HCT116 (cell line): ENCODE data around the gene AGBL1.

Source experiments
- EZH2phosphoT487 ChIP-seq: fragments of 200-600 bp; IDR thresholded peaks from 2 replicates; pipeline ENCODE4 v1.6.1; 2018; ENCODE audit warnings: antibody characterized with exemption, borderline replicate concordance
- POLR2A ChIP-seq: IDR thresholded peaks from 2 replicates; pipeline ENCODE4 v1.7.0; 2011; ENCODE audit warnings: borderline replicate concordance; ENCODE audit not compliant: insufficient read depth, insufficient read length; ENCODE audit errors: extremely low read depth
- SP1 ChIP-seq: IDR thresholded peaks from 2 replicates; pipeline ENCODE4 v1.6.1; 2012; ENCODE audit warnings: low read depth
- TCF7L2 ChIP-seq: IDR thresholded peaks from 2 replicates; pipeline ENCODE4 v1.7.0; 2011; ENCODE audit warnings: borderline replicate concordance, inconsistent platforms; ENCODE audit not compliant: insufficient read depth, insufficient read length; ENCODE audit errors: extremely low read depth
- YY1 ChIP-seq: IDR thresholded peaks from 2 replicates; pipeline ENCODE4 v1.6.1; 2011; ENCODE audit warnings: low read length, low read depth, moderate library complexity, mild to moderate bottlenecking; ENCODE audit not compliant: insufficient replicate concordance; ENCODE audit errors: extremely low read depth
- TF ChIP-seq, protein P1 (sequence below), 3 experiments: fragments of 200-600 bp in 1 of 3; sonication (generic) in 1 of 3; IDR thresholded peaks in 2 of 3; conservative IDR thresholded peaks in 1 of 3; 2 replicates each; pipeline ENCODE4 v1.5.1; 2012 to 2017; ENCODE audit warnings: low read depth in 2 of 3, low read length in 2 of 3, antibody characterized with exemption in 1 of 3, borderline replicate concordance in 1 of 3, control low read depth in 1 of 3, mild to moderate bottlenecking in 1 of 3, mixed read lengths in 1 of 3, mixed run types in 1 of 3, moderate library complexity in 1 of 3; ENCODE audit not compliant: insufficient read depth in 1 of 3
- TF ChIP-seq, protein P2 (sequence below): IDR thresholded peaks from 2 replicates; pipeline ENCODE4 v1.6.1; 2012

DNA sequence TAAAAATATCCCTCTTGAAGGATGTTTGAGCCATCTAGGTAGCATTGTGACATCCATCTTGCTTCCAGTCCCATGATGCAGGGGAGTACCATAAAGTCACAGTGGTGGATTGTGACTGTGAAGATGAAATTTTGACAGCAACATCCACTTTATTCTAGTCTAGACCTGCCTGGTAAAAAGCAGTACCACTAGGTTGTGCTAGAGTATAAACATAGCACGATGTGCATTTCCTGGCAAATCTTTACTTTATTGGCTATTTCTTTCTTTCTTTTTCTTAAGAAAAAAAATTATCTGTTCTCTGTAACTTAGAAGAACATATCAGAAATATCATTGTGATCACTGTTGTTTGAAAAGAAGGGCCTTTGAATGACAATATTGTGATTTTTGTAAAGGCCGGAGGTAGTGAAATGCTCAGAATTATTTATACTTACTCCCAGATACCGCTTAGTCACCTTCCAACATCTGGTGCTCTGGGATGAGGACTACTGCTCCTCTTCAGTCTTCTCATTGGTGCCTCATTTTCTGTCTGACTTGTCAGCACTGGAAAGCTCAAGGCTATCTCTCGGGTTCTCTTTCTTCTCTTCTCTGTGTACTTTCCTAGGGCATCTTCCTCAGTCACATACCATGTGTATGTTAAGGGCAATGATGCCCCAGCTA lies 35.6 kb downstream of the AGBL1 start:
- TF ChIP-seq, protein P1, sequence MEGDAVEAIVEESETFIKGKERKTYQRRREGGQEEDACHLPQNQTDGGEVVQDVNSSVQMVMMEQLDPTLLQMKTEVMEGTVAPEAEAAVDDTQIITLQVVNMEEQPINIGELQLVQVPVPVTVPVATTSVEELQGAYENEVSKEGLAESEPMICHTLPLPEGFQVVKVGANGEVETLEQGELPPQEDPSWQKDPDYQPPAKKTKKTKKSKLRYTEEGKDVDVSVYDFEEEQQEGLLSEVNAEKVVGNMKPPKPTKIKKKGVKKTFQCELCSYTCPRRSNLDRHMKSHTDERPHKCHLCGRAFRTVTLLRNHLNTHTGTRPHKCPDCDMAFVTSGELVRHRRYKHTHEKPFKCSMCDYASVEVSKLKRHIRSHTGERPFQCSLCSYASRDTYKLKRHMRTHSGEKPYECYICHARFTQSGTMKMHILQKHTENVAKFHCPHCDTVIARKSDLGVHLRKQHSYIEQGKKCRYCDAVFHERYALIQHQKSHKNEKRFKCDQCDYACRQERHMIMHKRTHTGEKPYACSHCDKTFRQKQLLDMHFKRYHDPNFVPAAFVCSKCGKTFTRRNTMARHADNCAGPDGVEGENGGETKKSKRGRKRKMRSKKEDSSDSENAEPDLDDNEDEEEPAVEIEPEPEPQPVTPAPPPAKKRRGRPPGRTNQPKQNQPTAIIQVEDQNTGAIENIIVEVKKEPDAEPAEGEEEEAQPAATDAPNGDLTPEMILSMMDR (IDR thresholded peaks at IDR 0.05 in 2 of 3, conservative IDR thresholded peaks at IDR 0.05 in 1 of 3; ENCODE audit: borderline replicate concordance in 1 of 3, insufficient read depth in 1 of 3, low read depth in 2 of 3, low read length in 2 of 3) = peak in 1 of 3 experiments; percentile 14; a peak in 1 of 6 replicates
- no peak for TF ChIP-seq POLR2A
- no peak for TF ChIP-seq EZH2phosphoT487
- no peak for TF ChIP-seq SP1
- no peak for TF ChIP-seq YY1
- no peak for TF ChIP-seq TCF7L2
- TF ChIP-seq, protein P2, sequence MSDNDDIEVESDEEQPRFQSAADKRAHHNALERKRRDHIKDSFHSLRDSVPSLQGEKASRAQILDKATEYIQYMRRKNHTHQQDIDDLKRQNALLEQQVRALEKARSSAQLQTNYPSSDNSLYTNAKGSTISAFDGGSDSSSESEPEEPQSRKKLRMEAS = no peak
